SK-N-MC (cell line): ENCODE data around the gene SMIM34.

Source experiments
- EZH2 ChIP-seq: fragments of 200-600 bp; sonication (generic); IDR thresholded peaks from one replicate; pipeline ENCODE4 v1.6.1; 2017; ENCODE audit warnings: antibody characterized with exemption
- POLR2AphosphoS5 ChIP-seq: IDR thresholded peaks from 2 replicates; pipeline ENCODE4 v1.6.1; 2012; ENCODE audit warnings: mild to moderate bottlenecking, low read depth, low read length, borderline replicate concordance

DNA sequence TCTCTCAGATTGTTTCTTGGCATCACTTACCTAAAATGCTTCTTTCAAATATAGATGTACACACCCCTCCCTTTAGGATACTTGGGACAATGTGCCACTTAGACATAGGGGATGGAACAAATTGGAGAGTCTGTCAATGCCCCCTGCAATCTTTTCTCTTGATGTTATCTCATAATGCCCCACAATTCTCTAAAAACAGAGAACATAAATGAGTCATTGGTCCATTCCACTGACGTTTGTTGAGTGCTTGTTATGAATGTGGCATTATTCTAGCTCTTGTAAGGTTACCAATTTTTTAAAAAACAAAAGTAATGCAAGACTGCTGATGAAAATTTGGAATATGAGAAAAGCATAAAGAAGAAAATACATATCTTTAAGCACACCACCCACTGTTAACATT is 54.0 kb downstream of the SMIM34 start:
- no peak for TF ChIP-seq EZH2
- no peak for TF ChIP-seq POLR2AphosphoS5
